ENCODE measurements around the gene GSTM1. TPM values are rescaled to one million over a fixed set of nuclear protein-coding genes. Genes with fewer than 3 reads are reported as not detected.

The GSTM1 gene
- total and polyA plus RNA-seq, 2 donors (not counting 3 experiments of a cell fraction or from before 2014, with no cell fraction given): 35.5 TPM; not detected in 1

DNA sequence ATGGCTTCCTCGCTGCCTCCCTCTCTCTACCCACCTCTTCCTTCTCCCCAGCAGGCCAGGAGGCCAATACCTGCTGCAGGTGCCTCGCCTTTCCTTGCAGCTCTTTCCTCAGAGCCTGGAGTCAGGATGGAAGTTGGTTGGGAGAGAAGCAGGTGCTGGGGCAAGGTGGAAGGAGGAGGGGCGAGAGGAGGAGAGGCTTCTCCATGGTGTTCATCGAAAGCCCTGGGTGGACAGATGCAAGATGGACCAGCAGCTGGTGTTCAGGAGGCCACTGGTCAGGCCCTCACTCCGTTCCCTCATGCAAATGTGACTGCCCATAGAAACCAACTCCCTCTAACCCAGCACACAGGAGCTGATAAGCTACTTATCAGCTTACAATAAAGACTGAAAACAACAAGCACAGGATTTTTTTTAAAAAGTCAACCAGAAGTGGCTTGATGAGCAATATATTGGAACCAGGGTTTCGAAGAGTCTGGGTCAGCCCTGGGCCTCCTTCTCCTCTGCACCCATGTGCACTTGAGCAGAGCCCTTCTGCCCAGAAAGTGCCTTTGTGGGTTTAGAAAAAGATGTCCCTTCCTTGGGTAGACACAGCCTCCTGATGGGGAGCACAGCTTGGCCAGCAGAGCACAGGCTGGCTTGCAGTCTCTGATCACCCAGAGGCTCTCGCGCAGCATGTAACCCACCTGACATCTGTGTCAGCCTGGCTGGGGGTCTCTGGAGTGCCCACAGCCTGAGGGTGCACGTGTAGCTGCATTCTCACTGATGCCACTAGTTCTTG, 48.4 kb upstream of the GSTM1 start:
- Histone ChIP-seq H2AFZ (ENCODE audit: low read depth, low read length) (no peak overlapping the region), H3K4me3 (replicated peaks in 1 of 3; ENCODE audit: insufficient read depth in 1 of 3, low read depth in 1 of 3, low read length in 3 of 3) (no peak overlapping the region), H3K27me3 (ENCODE audit: control insufficient read depth in 2 of 2, insufficient read depth in 2 of 2, low read length in 2 of 2) (no peaks in the 10 kb centered on the region), H3K4me1 (ENCODE audit: control insufficient read depth, extremely low read depth, insufficient read depth, low read length) (no peaks in the 10 kb centered on the region), H4K20me1 (replicated peaks; ENCODE audit: control insufficient read depth, extremely low read depth, insufficient read depth, low read length) (no peaks in the 10 kb centered on the region), H3K9me3 (replicated peaks; ENCODE audit: control insufficient read depth, insufficient read depth, low read length) (no peaks in the 10 kb centered on the region), H3K9me1 (replicated peaks; ENCODE audit: control insufficient read depth, extremely low read depth, insufficient read depth, low read length) (no peaks in the 10 kb centered on the region), H3K36me3 (ENCODE audit: control insufficient read depth in 2 of 2, extremely low read depth in 1 of 2, insufficient read depth in 2 of 2, low read length in 2 of 2) (no peaks in the 10 kb centered on the region), H3K79me2 (ENCODE audit: control insufficient read depth, insufficient read depth, low read length) (no peaks in the 10 kb centered on the region), H3K9ac (replicated peaks; ENCODE audit: extremely low read depth, insufficient read depth, low read length) (no peak overlapping the region), H3K27ac (ENCODE audit: insufficient read depth, low read depth, low read length) (no peak overlapping the region), H3K4me2 (ENCODE audit: insufficient read depth, low read length) (no peak overlapping the region)
- BruUV-seq (replicated peaks): no TSS peak
- dilution Hi-C loops (cut with MboI; ENCODE audit: extremely low pct_ligation_motif_present, low sequenced_read_pairs): no loop called here
- FAIRE-seq (no peak), DNase-seq (ENCODE audit: low read depth, low spot score) (no peak)
- CTCF ChIA-PET: interaction anchor here (0.7 to 15.2 kb wide), 45 partner anchors 9 to 345 kb away, joined by 3 to 565 read pairs (median 12); partner anchors contain the start of genes AHCYL1, AMPD2, GNAI3 and GNAT2
- intact Hi-C loops (cut with micrococcal nuclease): no loop called here
- no peak for TF ChIP-seq JUN (IDR thresholded peaks at IDR 0.05; ENCODE audit: borderline replicate concordance, insufficient read depth, insufficient read length, low read depth)
- TF ChIP-seq, protein P1, sequence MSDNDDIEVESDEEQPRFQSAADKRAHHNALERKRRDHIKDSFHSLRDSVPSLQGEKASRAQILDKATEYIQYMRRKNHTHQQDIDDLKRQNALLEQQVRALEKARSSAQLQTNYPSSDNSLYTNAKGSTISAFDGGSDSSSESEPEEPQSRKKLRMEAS (IDR thresholded peaks at IDR 0.05; ENCODE audit: insufficient read depth, insufficient read length): no peak
- no peak for TF ChIP-seq POLR2AphosphoS5 (IDR thresholded peaks at IDR 0.05; ENCODE audit: insufficient read depth, low read depth, low read length)
- no peak for TF ChIP-seq EZH2 (IDR thresholded peaks at IDR 0.05; ENCODE audit: borderline replicate concordance, low read depth, low read length, severe bottlenecking)
- no peak for TF ChIP-seq FOS (IDR thresholded peaks at IDR 0.05; ENCODE audit: borderline replicate concordance, insufficient read depth, low read length)
- no peak for TF ChIP-seq MYC (IDR thresholded peaks at IDR 0.05; ENCODE audit: low read depth, low read length)
- POLR2A ChIA-PET: interaction anchor here (1.0 to 1.4 kb wide), 5 partner anchors 91 to 346 kb away, joined by 4 to 7 read pairs (median 5); partner anchors contain the start of genes AHCYL1 and GNAI3

Measured in endothelial cell of umbilical vein (primary cell).